Activated T-helper 2 cell treated with anti-CD3 and anti-CD28 coated beads, Interferon-gamma antibody, Interleukin-2, Interleukin-4, amounts not matched to agents 10 μg/mL and 5 μg/mL and 100 μg/mL, durations not matched to agents 14 hours and 24 hours and 36 hours (primary cell): Measurements from ENCODE around the gene MAP2K5. TPM values are rescaled to one million over a fixed set of nuclear protein-coding genes. Genes with fewer than 3 reads are reported as not detected.
"Not testable (repeated sequence)": the region's sequence is repeated elsewhere in the genome, so short reads cannot be mapped to it uniquely, and the experiment has no call there.

Experiments
- DNase-seq: peaks from one replicate; pipeline ENCODE4 v3.0.0; 2021; ENCODE audit warnings: low spot score
- H3K27ac Mint-ChIP-seq: one replicate; pipeline ENCODE4 v1.8.0; 2021; ENCODE audit warnings: mixed read lengths
- H3K27me3 Mint-ChIP-seq: one replicate; pipeline ENCODE4 v1.8.0; 2021; ENCODE audit warnings: low read depth, mixed read lengths
- H3K36me3 Mint-ChIP-seq: one replicate; pipeline ENCODE4 v1.8.0; 2021; ENCODE audit warnings: low read depth, mixed read lengths
- H3K4me1 Mint-ChIP-seq: one replicate; pipeline ENCODE4 v1.8.0; 2021; ENCODE audit warnings: low read depth, mixed read lengths
- H3K4me3 Mint-ChIP-seq: one replicate; pipeline ENCODE4 v1.8.0; 2021; ENCODE audit warnings: low read depth, mild to moderate bottlenecking, moderate library complexity, mixed read lengths
- H3K9me3 Mint-ChIP-seq: one replicate; pipeline ENCODE4 v1.8.0; 2021; ENCODE audit warnings: mixed read lengths
- intact Hi-C: fragments of 100-400 bp; cut with micrococcal nuclease; formaldehyde crosslinking; loops from one replicate; pipeline ENCODE4 v1.15.1; 2023
- total RNA-seq: library from RNA; stranded (reverse); gene quantifications from 2 replicates; pipeline ENCODE4 v1.2.3, GENCODE V29; 2022

MAP2K5 gene
- total RNA-seq, 1 donor from 2014 or later = 25.9 TPM

- no peaks in the 10 kb centered on the region for H3K4me1 Mint-ChIP-seq
- no peak overlapping the region for H3K27ac Mint-ChIP-seq
- H3K27me3 Mint-ChIP-seq = no peaks in the 10 kb centered on the region
- H3K36me3 Mint-ChIP-seq = peaks cover 15% of the 10 kb centered on the region
- DNase-seq = no peak
- no peak overlapping the region for H3K4me3 Mint-ChIP-seq
- intact Hi-C loops = no loop called here
- H3K9me3 Mint-ChIP-seq = no peaks in the 10 kb centered on the region
Observed at GRCh38 chr15:67594770-67595169, 52.3 kb downstream of the MAP2K5 start.

- no peak for DNase-seq
- peaks cover 15% of the 10 kb centered on the region for H3K36me3 Mint-ChIP-seq
- H3K27ac Mint-ChIP-seq = no peak overlapping the region
- H3K4me1 Mint-ChIP-seq = no peaks in the 10 kb centered on the region
- no peaks in the 10 kb centered on the region for H3K9me3 Mint-ChIP-seq
- intact Hi-C loops = no loop called here
- H3K27me3 Mint-ChIP-seq = no peaks in the 10 kb centered on the region
- no peak overlapping the region for H3K4me3 Mint-ChIP-seq
Observed at GRCh38 chr15:67595572-67595971, 53.1 kb downstream of the MAP2K5 start.

GRCh38 chr15:67601073-67601472 lies 58.6 kb downstream of the MAP2K5 start:
- H3K4me1 Mint-ChIP-seq = no peaks in the 10 kb centered on the region
- no peaks in the 10 kb centered on the region for H3K9me3 Mint-ChIP-seq
- DNase-seq = no peak
- no peak overlapping the region for H3K4me3 Mint-ChIP-seq
- intact Hi-C loops = no loop called here
- no peak overlapping the region for H3K27ac Mint-ChIP-seq
- H3K27me3 Mint-ChIP-seq = no peaks in the 10 kb centered on the region
- H3K36me3 Mint-ChIP-seq = peaks cover 4% of the 10 kb centered on the region

GRCh38 chr15:67603063-67603462 lies 60.6 kb downstream of the MAP2K5 start:
- intact Hi-C loops = no loop called here
- no peak overlapping the region for H3K4me3 Mint-ChIP-seq
- DNase-seq = no peak
- H3K4me1 Mint-ChIP-seq = no peaks in the 10 kb centered on the region
- H3K27ac Mint-ChIP-seq = no peak overlapping the region
- H3K36me3 Mint-ChIP-seq = peaks cover 4% of the 10 kb centered on the region
- no peaks in the 10 kb centered on the region for H3K27me3 Mint-ChIP-seq
- no peaks in the 10 kb centered on the region for H3K9me3 Mint-ChIP-seq

GRCh38 chr15:67605871-67606270 lies 63.4 kb downstream of the MAP2K5 start:
- intact Hi-C loops = no loop called here
- H3K4me3 Mint-ChIP-seq = no peak overlapping the region
- H3K36me3 Mint-ChIP-seq = no peaks in the 10 kb centered on the region
- DNase-seq = no peak
- H3K9me3 Mint-ChIP-seq = no peaks in the 10 kb centered on the region
- H3K4me1 Mint-ChIP-seq = no peaks in the 10 kb centered on the region
- H3K27ac Mint-ChIP-seq = no peak overlapping the region
- no peaks in the 10 kb centered on the region for H3K27me3 Mint-ChIP-seq

- no peaks in the 10 kb centered on the region for H3K4me1 Mint-ChIP-seq
- no peak for DNase-seq
- intact Hi-C loops = no loop called here
- no peaks in the 10 kb centered on the region for H3K9me3 Mint-ChIP-seq
- no peak overlapping the region for H3K27ac Mint-ChIP-seq
- no peaks in the 10 kb centered on the region for H3K27me3 Mint-ChIP-seq
- no peak overlapping the region for H3K4me3 Mint-ChIP-seq
- H3K36me3 Mint-ChIP-seq = no peaks in the 10 kb centered on the region
Observed at GRCh38 chr15:67606742-67607141, 64.2 kb downstream of the MAP2K5 start.

GRCh38 chr15:67607329-67607728 lies 64.8 kb downstream of the MAP2K5 start:
- no peak overlapping the region for H3K27ac Mint-ChIP-seq
- intact Hi-C loops = no loop called here
- H3K27me3 Mint-ChIP-seq = no peaks in the 10 kb centered on the region
- DNase-seq = no peak
- H3K36me3 Mint-ChIP-seq = no peaks in the 10 kb centered on the region
- H3K4me3 Mint-ChIP-seq = no peak overlapping the region
- H3K4me1 Mint-ChIP-seq = no peaks in the 10 kb centered on the region
- H3K9me3 Mint-ChIP-seq = no peaks in the 10 kb centered on the region

- intact Hi-C loops = no loop called here
- Mint-ChIP-seq H3K4me3 (no peak overlapping the region), H3K9me3 (no peaks in the 10 kb centered on the region), H3K27ac (no peak overlapping the region), H3K4me1 (no peaks in the 10 kb centered on the region), H3K27me3 (no peaks in the 10 kb centered on the region), H3K36me3 (no peaks in the 10 kb centered on the region)
- no peak for DNase-seq
Observed at GRCh38 chr15:67607959-67608637, 65.6 kb downstream of the MAP2K5 start.

GRCh38 chr15:67608638-67608959 lies 66.1 kb downstream of the MAP2K5 start:
- no peak for DNase-seq
- H3K4me1 Mint-ChIP-seq = no peaks in the 10 kb centered on the region
- H3K36me3 Mint-ChIP-seq = no peaks in the 10 kb centered on the region
- intact Hi-C loops = no loop called here
- H3K4me3 Mint-ChIP-seq = no peak overlapping the region
- no peak overlapping the region for H3K27ac Mint-ChIP-seq
- no peaks in the 10 kb centered on the region for H3K27me3 Mint-ChIP-seq
- H3K9me3 Mint-ChIP-seq = no peaks in the 10 kb centered on the region

- H3K9me3 Mint-ChIP-seq = no peaks in the 10 kb centered on the region
- no peaks in the 10 kb centered on the region for H3K27me3 Mint-ChIP-seq
- H3K27ac Mint-ChIP-seq = no peak overlapping the region
- intact Hi-C loops = no loop called here
- DNase-seq = no peak
- no peaks in the 10 kb centered on the region for H3K4me1 Mint-ChIP-seq
- no peaks in the 10 kb centered on the region for H3K36me3 Mint-ChIP-seq
- H3K4me3 Mint-ChIP-seq = no peak overlapping the region
Observed at GRCh38 chr15:67611370-67612369, 69.2 kb downstream of the MAP2K5 start.

- H3K36me3 Mint-ChIP-seq = no peaks in the 10 kb centered on the region
- intact Hi-C loops = no loop called here
- no peak overlapping the region for H3K4me3 Mint-ChIP-seq
- no peaks in the 10 kb centered on the region for H3K9me3 Mint-ChIP-seq
- H3K4me1 Mint-ChIP-seq = no peaks in the 10 kb centered on the region
- H3K27ac Mint-ChIP-seq = no peak overlapping the region
- H3K27me3 Mint-ChIP-seq = no peaks in the 10 kb centered on the region
- DNase-seq = no peak
Observed at GRCh38 chr15:67613211-67613610, 70.7 kb downstream of the MAP2K5 start.

- no peak for DNase-seq
- intact Hi-C loops = no loop called here
- H3K9me3 Mint-ChIP-seq = no peaks in the 10 kb centered on the region
- H3K27me3 Mint-ChIP-seq = no peaks in the 10 kb centered on the region
- no peak overlapping the region for H3K27ac Mint-ChIP-seq
- no peaks in the 10 kb centered on the region for H3K4me1 Mint-ChIP-seq
- H3K4me3 Mint-ChIP-seq = no peak overlapping the region
- no peaks in the 10 kb centered on the region for H3K36me3 Mint-ChIP-seq
Observed at GRCh38 chr15:67613708-67614107, 71.2 kb downstream of the MAP2K5 start.

- H3K4me3 Mint-ChIP-seq, H3K36me3 Mint-ChIP-seq, H3K4me1 Mint-ChIP-seq, H3K27ac Mint-ChIP-seq, intact Hi-C loops, H3K9me3 Mint-ChIP-seq, DNase-seq, H3K27me3 Mint-ChIP-seq: not testable (repeated sequence)
Observed at GRCh38 chr15:67615131-67615534, 72.6 kb downstream of the MAP2K5 start.
